PC-9 (cell line): Measurements from ENCODE around the gene APIP.

ENCODE experiments used
- CTCF ChIP-seq: fragments of 200-600 bp; sonication (generic); conservative IDR thresholded peaks from 2 replicates; pipeline ENCODE4 v1.6.1; 2017; ENCODE audit warnings: mixed run types, antibody characterized with exemption, mild to moderate bottlenecking, moderate library complexity
- EZH2 ChIP-seq: fragments of 200-600 bp; sonication (generic); IDR thresholded peaks from 2 replicates; pipeline ENCODE4 v1.8.0; 2017; ENCODE audit warnings: antibody characterized with exemption, low read depth

GRCh38 chr11:34869425-34869824 lies 46.8 kb downstream of the APIP start:
- TF ChIP-seq CTCF (no peak), EZH2 (no peak)
